Neural crest cell (in vitro differentiated cells): Measurements from ENCODE around the gene OSBPL2. TPM values are rescaled to one million over a fixed set of nuclear protein-coding genes. Genes with fewer than 3 reads are reported as not detected.

Source experiments
- DNase-seq: peaks from one replicate; pipeline ENCODE4 v3.0.0; 2021; ENCODE audit warnings: low read depth, mixed read lengths, low spot score
- H3K27ac Mint-ChIP-seq: one replicate; pipeline ENCODE4 v1.8.0; 2021; ENCODE audit warnings: mild to moderate bottlenecking, mixed read lengths; ENCODE audit not compliant: unreplicated experiment
- H3K27me3 Mint-ChIP-seq: 2 replicates; pipeline ENCODE4 v1.8.0; 2021; ENCODE audit warnings: low read depth, mild to moderate bottlenecking, mixed read lengths
- H3K36me3 Mint-ChIP-seq: 2 replicates; pipeline ENCODE4 v1.8.0; 2021; ENCODE audit warnings: low read depth, mild to moderate bottlenecking, mixed read lengths
- H3K4me1 Mint-ChIP-seq: 2 replicates; pipeline ENCODE4 v1.8.0; 2021; ENCODE audit warnings: mixed read lengths
- H3K4me3 Mint-ChIP-seq: one replicate; pipeline ENCODE4 v1.8.0; 2021; ENCODE audit warnings: mild to moderate bottlenecking, mixed read lengths
- H3K9me3 Mint-ChIP-seq: 2 replicates; pipeline ENCODE4 v1.8.0; 2021; ENCODE audit warnings: mixed read lengths
- total RNA-seq: library from RNA; stranded (reverse); gene quantifications from 2 replicates; pipeline ENCODE4 v1.2.1, GENCODE V29; 2021
- TF ChIP-seq, protein P1 (sequence below): fragments of 200-600 bp; sonication (generic); conservative IDR thresholded peaks from 2 replicates; pipeline ENCODE4 v1.5.0; 2021; ENCODE audit warnings: antibody characterized with exemption, mild to moderate bottlenecking

Gene OSBPL2
- total RNA-seq, 1 donor from 2014 or later: 33.1 TPM

DNA sequence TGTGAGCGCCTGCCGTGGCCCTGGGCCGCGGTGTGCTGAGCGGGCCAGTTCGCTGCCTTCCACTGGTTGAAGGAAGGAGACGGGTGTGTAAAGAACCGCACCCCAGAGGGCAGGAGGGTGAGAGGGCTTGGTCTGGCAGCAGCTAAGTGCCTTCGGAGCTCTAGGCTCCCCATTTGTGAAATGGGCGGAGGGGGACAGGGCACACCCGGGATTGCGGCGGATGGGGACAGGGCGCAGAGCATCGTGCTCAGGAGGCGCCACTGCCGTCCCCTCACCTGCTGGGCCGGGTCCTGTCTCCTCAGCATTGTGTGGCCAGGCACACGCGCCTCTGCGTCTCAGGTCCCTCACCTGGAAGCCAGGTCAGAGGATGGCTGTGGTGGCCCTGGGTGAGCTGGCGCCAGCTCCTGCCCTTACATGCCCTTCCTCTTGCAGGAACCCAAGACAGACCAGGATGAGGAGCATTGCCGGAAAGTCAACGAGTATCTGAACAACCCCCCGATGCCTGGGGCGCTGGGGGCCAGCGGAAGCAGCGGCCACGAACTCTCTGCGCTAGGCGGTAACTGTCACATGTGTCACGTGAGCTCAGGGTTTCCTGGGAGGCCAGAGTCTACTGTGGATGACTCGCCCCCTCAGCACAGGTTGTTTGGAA lies 67.6 kb downstream of the OSBPL2 start:
- Mint-ChIP-seq H3K4me1 (peaks cover 21% of the 10 kb centered on the region), H3K27me3 (peaks cover 2% of the 10 kb centered on the region), H3K9me3 (no peaks in the 10 kb centered on the region), H3K27ac (peak overlapping the region; percentile 92), H3K4me3 (peak overlapping the region; percentile 83), H3K36me3 (no peaks in the 10 kb centered on the region)
- no peak for DNase-seq
- TF ChIP-seq, protein P1, sequence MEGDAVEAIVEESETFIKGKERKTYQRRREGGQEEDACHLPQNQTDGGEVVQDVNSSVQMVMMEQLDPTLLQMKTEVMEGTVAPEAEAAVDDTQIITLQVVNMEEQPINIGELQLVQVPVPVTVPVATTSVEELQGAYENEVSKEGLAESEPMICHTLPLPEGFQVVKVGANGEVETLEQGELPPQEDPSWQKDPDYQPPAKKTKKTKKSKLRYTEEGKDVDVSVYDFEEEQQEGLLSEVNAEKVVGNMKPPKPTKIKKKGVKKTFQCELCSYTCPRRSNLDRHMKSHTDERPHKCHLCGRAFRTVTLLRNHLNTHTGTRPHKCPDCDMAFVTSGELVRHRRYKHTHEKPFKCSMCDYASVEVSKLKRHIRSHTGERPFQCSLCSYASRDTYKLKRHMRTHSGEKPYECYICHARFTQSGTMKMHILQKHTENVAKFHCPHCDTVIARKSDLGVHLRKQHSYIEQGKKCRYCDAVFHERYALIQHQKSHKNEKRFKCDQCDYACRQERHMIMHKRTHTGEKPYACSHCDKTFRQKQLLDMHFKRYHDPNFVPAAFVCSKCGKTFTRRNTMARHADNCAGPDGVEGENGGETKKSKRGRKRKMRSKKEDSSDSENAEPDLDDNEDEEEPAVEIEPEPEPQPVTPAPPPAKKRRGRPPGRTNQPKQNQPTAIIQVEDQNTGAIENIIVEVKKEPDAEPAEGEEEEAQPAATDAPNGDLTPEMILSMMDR: no peak

DNA sequence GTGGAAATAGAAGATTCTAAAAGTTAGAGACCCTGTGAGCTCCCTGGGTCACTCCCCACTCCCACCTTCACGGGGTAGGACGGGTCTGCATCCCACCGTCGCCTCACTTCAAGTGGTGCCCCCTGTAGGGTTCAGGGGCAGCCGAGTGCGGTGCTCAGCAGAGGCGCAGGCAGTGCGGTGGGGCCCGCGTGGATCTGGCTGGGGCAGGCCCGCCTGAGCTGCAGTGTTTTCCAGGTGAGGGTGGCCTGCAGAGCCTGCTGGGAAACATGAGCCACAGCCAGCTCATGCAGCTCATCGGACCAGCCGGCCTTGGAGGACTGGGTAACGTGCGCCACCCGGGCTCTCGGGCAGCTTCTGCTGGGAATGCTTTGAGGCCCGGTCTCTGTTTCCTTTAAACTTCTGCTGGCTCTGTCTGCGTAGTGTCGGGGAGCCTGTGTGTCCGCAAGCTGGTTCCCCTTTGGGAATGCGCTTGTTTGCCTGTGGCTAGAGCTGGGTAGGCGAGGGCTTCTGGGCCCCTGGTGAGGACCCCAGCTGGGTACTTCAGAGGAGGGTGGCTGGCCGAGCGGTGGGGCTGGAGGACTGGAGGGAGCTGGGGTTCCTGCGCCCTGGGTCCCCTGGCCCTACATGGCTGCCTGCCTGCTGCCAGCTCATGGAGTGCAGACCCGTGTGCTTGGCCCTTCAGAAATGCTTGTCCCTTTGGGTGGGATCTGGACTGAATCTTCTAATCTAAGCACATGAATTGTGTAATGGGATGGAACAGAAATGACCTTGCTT lies 68.3 kb downstream of the OSBPL2 start:
- H3K36me3 Mint-ChIP-seq: no peaks in the 10 kb centered on the region
- TF ChIP-seq, protein P1: no peak
- H3K27me3 Mint-ChIP-seq: peaks cover 2% of the 10 kb centered on the region
- H3K4me3 Mint-ChIP-seq: peak overlapping the region; percentile 49
- no peak for DNase-seq
- H3K4me1 Mint-ChIP-seq: peaks cover 20% of the 10 kb centered on the region
- no peaks in the 10 kb centered on the region for H3K9me3 Mint-ChIP-seq
- no peak overlapping the region for H3K27ac Mint-ChIP-seq

DNA sequence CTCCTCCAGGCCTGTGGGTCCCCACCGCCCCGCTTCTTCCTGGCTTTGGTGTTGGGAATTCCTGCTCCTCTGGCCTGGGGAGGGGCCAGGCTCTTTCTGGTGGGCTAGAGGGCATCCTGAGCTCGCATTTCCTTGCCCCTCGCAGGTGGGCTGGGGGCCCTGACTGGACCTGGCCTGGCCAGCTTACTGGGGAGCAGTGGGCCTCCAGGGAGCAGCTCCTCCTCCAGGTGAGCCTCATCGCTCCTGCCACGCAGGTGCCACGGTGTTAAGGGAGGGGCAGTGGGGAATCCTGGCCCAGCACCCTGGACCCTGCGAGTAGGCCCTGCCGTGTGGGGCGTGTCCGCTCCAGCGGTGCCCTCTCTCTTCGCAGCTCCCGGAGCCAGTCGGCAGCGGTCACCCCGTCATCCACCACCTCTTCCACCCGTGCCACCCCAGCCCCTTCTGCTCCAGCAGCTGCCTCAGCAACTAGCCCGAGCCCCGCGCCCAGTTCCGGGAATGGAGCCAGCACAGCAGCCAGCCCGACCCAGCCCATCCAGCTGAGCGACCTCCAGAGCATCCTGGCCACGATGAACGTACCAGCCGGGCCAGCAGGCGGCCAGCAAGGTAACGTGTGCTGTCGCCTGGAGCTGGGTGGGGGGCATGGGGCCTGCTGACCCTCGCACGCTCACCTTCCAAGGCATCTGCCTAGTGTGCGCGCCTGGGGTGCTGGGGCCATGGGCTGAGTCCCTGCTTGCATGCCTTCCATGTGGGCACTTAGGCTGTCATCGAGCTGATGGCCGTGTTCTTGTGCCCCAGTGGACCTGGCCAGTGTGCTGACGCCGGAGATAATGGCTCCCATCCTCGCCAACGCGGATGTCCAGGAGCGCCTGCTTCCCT lies 69.1 kb downstream of the OSBPL2 start:
- Mint-ChIP-seq H3K27me3 (no peaks in the 10 kb centered on the region), H3K9me3 (no peaks in the 10 kb centered on the region), H3K27ac (no peak overlapping the region), H3K36me3 (no peaks in the 10 kb centered on the region), H3K4me3 (no peak overlapping the region), H3K4me1 (peaks cover 15% of the 10 kb centered on the region)
- TF ChIP-seq, protein P1: no peak
- no peak for DNase-seq

DNA sequence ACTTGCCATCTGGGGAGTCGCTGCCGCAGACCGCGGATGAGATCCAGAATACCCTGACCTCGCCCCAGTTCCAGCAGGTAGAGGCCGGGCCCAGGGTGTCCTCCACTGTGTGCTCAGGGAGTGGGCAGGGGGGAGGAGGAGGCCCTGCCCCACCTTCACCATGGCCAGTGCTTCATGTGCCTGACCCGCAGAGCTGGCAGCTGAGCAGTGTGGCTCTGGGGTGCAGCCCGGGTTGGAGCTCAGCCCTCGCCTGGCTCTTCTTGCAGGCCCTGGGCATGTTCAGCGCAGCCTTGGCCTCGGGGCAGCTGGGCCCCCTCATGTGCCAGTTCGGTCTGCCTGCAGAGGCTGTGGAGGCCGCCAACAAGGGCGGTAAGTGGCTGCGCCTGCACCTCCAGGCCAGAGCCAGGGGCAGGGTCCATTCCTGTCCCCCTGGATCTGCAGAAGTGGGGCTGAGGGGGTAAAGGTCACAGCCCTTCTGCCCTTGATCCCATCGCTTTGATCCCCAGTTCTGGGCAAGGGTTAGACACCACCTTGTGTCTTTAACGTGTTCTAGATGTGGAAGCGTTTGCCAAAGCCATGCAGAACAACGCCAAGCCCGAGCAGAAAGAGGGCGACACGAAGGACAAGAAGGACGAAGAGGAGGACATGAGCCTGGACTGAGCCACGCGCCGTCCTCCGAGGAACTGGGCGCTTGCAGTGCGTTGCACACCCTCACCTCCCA lies 69.9 kb downstream of the OSBPL2 start:
- Mint-ChIP-seq H3K36me3 (no peaks in the 10 kb centered on the region), H3K27ac (no peak overlapping the region), H3K4me1 (peaks cover 15% of the 10 kb centered on the region), H3K27me3 (no peaks in the 10 kb centered on the region), H3K9me3 (no peaks in the 10 kb centered on the region), H3K4me3 (no peak overlapping the region)
- DNase-seq: no peak
- TF ChIP-seq, protein P1: no peak
